ENCODE measurements around the gene ACR.
A peak's percentile ranks its signal among the peaks of the same experiment; 100 is the strongest.

Gene ACR

DNA sequence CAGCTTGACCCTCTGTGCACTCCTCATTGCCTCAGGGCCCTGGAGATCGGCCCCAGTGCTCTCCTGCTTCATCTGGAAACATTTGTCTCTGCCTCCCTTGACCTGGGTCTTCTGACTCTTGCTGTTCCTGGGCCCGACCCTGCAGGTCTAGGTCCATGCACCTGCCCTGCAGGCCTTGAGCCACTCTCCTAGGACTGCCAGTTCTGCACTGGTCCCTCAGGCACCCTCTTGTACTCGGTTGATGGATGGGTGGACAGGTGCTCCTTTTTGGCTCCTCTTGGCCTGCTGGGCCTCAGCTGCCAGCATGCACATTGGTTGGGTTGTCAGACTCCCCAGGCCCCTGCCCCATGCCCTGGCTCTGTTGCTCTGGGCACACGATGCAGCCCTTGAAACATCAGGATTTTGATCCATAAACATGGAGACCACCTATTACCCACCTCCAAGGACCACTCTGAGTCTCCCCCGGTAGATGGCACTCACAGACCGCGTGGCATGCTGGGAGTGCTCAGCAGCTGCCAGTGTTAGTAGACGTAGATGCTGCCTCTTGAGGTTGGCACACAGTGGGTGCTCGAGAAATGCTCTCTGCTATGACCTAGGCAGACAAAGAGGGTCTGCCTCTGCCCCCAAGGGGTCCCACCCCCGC is 20.2 kb upstream of the ACR start:
- DNase-seq: no peak

DNA sequence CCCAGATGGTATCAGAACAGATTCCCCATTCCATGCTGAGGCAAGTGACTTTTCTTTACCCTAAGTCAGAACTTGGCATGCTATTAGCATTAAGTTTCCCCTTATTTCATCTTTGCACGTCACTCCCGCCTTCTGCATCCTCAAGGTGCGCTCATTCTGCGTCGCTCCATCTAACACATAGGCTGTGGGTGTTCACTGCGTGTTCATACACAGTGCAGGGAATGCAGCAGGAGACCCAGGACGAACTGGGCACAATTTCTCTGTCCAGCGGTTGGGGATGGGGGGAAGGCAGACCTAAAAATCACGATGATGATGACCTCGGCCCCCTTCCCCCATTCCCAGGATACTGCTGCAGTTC is 19.7 kb upstream of the ACR start:
- no peak for DNase-seq

DNA sequence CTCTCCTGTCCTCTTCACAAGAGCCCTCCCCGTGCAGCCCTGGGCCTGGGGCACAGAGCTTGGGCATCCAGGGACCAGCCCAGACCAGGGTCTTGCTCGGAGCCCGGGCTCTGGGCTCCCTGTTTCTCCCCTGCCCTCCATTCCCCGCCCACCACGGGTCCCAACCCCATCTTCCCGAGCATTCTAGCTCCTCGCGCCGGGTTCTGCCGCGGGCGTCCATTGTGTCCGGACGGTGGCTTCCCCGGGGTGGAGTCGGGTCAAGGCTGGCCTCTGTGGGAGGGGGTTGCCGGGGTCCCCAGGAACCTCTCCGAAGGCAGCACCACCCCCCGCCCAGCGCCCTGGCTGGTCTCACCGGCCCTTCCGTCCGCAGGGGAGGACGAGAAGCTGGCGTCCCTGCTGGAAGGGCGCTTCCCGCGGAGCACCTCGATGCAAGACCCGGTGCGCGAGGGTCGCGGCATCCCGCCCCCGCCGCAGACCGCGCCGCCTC is 18.1 kb upstream of the ACR start:
- DNase-seq: no peak

DNA sequence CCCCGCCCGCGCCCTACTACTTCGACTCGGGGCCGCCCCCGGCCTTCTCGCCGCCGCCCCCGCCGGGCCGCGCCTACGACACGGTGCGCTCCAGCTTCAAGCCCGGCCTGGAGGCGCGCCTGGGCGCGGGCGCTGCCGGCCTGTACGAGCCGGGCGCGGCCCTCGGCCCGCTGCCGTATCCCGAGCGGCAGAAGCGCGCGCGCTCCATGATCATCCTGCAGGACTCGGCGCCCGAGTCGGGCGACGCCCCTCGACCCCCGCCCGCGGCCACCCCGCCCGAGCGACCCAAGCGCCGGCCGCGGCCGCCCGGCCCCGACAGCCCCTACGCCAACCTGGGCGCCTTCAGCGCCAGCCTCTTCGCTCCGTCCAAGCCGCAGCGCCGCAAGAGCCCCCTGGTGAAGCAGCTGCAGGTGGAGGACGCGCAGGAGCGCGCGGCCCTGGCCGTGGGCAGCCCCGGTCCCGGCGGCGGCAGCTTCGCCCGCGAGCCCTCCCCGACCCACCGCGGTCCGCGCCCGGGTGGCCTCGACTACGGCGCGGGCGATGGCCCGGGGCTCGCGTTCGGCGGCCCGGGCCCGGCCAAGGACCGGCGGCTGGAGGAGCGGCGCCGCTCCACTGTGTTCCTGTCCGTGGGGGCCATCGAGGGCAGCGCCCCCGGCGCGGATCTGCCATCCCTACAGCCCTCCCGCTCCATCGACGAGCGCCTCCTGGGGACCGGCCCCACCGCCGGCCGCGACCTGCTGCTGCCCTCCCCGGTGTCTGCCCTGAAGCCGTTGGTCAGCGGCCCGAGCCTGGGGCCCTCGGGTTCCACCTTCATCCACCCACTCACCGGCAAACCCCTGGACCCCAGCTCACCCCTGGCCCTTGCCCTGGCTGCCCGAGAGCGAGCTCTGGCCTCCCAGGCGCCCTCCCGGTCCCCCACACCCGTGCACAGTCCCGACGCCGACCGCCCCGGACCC is 17.4 kb upstream of the ACR start:
- no peak for DNase-seq

DNA sequence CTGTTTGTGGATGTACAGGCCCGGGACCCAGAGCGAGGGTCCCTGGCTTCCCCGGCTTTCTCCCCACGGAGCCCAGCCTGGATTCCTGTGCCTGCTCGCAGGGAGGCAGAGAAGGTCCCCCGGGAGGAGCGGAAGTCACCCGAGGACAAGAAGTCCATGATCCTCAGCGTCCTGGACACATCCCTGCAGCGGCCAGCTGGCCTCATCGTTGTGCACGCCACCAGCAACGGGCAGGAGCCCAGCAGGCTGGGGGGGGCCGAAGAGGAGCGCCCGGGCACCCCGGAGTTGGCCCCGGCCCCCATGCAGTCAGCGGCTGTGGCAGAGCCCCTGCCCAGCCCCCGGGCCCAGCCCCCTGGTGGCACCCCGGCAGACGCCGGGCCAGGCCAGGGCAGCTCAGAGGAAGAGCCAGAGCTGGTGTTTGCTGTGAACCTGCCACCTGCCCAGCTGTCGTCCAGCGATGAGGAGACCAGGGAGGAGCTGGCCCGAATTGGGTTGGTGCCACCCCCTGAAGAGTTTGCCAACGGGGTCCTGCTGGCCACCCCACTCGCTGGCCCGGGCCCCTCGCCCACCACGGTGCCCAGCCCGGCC is 16.7 kb upstream of the ACR start:
- no peak for DNase-seq

DNA sequence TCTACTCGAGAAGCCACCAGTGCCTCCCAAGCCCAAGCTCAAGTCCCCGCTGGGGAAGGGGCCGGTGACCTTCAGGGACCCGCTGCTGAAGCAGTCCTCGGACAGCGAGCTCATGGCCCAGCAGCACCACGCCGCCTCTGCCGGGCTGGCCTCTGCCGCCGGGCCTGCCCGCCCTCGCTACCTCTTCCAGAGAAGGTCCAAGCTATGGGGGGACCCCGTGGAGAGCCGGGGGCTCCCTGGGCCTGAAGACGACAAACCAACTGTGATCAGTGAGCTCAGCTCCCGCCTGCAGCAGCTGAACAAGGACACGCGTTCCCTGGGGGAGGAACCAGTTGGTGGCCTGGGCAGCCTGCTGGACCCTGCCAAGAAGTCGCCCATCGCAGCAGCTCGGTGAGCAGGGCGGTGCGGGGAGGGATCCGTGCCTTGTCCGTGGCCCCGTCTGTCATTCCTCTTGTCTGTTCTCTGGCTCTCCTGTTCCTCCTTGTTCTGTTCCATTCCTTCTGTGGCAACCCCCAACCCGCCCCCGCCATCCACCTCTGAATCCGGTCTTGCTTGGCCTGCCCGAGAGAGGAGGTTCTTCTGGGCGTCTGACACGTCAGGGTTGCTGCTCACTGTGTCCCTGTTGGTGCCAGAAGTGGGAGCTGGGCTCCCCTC is 15.8 kb upstream of the ACR start:
- no peak for DNase-seq

DNA sequence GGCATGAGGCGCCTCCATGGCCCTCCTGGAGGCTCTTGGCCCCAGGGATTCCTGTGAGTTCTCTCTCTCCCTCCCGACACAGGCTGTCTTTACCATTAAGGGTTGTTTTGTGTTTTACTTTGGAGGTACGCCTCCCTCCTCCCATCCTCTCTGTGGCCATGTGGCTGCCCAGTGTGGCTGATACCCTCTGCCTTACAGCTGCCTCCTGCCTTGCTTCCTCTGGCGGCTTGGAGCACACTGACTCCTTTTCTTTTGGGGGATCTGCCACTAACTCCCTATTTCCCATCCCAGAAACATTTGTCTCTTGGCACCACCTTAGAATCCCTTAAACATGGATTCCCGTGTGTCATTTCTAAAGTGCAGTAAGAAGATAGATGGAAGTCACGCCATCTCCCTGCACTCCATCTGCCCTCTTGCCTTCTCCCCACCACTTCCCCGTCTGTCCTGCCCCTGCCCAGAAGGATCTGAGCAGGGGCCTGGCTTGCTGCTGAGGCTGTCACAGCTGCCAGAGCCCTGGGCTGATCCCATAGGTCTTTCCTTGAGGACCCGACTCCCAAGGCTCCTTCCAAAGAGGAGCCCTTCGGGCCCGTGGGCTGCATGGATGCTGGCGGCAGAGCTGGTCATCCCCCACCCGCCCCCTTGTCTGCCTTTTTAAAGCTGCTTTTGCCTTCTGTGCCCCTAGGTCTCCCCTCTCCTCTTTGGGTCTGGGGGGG is 15.1 kb upstream of the ACR start:
- DNase-seq: no peak

DNA sequence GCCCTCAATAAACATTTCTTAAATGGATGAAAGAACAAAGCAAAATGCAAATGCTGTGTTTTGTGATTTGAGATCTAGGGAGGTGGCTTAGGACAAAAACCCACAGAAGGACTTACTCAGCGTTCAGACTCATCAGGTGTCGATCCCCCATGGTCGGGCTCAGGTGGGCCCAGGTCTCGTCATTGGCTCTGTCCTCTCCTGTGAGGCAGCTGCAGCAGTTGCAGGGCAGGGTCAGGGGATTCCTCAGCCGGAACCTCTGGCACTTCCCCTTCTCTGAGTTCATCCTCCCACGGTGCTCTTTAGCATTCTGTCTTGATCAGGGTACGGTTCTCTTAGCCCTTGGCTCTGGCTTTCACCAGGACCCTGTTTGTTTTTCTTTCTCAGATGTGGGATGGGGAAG is 14.0 kb upstream of the ACR start:
- DNase-seq: no peak

DNA sequence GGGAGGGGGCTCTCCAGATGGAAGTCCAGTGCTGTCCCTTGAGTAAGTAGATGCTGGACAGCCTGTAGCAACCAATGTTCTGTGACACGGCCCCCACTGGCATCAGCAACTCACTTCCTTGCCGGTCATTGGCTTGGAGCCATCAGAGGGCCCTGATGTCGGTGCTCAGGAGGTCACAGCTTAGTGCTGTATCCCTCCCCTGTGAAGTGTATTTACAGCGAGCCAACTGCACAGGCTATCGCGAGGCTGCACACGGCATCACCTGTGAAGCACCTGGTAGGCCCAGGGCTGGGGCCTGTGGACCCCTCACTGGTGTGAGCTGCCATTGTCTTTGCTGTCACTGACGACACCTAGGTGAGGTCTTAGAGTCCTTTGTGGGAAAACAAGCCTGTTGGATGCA is 13.4 kb upstream of the ACR start:
- no peak for DNase-seq

DNA sequence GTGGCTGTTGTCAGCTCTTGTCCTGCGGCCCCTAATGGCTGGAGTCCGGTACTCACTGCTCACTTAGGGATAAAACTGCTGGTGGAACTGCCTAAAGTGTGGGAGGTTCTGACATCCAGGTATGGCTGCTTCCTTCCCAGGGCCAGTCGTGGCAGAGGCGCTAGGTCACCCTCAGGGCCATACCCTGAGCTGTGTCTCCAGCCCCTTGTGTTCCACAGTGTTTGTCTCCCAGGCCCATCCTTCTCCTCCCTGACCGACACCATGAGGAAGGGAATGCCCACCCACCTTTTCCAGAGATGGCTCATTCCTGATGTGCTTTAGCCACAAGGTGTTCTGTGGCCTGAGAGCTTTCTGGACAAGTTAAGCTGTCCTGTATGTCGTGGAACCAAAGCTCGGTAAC is 12.4 kb upstream of the ACR start:
- DNase-seq: no peak

DNA sequence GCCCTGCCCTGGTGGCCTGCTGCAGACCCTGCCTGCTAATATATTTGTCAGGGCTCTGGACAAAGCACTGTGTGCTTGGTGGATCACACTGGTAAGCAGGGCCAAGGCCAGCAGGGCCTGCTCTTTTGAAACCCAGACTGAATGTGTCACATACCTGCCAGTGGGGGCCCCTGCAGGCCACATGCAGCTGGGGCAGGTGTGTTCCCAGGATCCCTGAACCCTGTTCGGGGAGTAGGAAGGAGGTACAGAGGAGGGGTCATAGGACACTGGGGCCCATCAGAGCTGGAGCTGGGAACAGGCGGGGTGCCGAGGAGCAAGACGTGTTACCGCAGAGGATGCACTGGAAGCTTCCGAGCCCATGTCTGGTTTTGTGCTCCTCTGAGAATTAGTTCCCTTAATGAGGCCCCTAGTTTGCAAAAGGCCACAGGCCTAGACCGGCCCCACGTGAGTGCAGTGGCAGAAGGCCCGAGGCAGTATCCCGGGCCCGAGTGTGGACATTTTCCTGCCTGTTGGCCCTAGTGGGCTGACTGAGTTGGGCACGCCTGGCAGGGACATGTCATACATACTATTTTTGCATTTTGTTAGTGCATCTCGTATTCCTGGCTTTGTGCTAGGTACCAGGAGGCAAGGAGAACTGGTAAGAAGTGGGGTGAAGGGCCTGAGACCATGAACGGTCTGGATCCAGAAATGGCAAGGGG is 11.2 kb upstream of the ACR start:
- no peak for DNase-seq

DNA sequence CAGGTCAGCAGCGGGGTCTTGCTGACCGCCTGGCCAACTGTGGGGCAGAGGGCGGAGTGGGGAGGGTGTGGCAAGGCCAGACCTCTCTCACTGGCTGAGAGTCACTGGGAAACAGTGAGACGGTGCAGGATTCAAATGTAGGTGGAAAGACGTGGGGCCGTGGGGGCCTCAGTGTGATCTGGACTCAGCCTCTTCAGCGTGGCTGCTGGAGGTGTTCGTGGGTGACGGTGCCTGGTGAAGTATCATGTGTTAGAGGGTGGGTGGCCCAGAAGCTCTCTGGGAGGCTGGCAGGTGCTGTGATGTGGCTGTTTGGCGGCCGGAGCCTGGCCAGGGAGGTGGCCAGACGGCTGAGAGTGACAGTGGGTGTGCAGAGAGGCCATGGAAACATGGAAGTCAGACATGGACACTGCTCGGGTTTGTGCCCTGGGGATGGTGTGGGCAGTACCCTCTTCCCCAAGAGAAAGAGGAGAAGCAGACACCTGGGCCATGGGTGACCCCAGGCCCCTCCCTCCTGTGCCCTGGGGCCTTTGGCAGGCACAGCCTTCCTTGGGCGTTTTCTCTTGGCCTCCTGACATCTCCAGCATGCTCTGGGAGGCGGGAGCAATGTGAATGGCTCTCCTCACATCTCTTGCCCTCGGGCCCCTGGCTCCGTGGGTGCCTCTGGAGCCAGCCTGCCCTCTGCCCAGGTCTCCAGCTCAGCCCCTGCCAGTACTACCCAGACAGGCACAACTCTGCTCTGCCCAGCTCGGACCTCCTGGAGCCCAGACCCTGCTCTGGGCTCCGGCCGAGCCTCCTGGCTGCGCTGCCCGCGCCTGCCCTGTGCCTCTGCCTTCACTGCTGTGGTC is 10.1 kb upstream of the ACR start:
- no peak for DNase-seq

DNA sequence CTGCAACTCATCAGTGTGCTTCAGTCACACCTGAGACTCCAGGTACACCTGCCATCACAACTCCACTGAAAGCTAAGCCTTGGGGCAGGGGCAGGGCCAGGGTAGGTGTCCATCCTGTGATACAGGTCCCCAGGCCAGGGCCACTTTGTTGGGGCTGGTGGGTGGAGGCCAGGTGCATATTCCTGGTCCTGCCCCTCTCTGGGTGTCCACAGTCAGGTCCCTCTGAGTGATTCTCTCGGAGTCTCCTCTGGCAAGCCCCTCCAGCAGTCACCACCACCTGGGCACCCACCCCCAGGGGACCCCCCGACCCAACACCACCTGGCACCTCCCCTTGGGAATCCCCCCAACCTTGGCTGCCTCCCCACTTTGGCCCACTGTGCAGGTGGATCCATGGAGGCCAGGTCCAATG is 9.5 kb upstream of the ACR start:
- DNase-seq: no peak

DNA sequence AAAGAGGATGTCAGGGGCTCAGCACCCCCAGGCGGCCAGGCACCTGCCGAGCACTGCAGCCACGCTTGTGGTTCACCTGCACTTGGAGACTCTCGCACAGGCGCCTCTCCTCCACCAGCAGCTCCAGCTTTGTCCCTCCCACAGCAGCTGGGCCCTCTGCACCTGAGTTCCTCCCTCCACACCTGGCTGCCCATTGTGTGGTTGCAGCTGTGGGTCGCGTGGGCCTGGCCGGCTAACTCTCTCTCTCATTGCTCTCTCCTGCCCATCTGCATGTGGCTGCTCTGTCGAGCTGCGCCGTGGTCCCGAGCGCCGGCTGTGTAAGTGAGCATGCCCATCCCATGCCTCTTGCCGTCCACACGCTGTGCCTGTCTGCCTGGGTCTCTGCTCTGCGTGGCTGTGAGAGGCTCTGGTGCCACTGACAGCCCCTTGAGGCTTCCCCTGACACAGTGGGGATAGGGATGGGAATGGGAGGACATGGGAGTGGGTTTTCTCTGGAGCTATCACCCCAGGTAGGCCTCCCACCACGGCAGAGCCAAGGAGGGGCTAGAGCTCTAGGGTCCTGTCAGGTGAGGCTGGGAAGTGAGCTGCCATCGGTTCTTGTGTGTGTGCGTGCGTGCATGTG is 8.5 kb upstream of the ACR start:
- DNase-seq: peak; percentile 76

DNA sequence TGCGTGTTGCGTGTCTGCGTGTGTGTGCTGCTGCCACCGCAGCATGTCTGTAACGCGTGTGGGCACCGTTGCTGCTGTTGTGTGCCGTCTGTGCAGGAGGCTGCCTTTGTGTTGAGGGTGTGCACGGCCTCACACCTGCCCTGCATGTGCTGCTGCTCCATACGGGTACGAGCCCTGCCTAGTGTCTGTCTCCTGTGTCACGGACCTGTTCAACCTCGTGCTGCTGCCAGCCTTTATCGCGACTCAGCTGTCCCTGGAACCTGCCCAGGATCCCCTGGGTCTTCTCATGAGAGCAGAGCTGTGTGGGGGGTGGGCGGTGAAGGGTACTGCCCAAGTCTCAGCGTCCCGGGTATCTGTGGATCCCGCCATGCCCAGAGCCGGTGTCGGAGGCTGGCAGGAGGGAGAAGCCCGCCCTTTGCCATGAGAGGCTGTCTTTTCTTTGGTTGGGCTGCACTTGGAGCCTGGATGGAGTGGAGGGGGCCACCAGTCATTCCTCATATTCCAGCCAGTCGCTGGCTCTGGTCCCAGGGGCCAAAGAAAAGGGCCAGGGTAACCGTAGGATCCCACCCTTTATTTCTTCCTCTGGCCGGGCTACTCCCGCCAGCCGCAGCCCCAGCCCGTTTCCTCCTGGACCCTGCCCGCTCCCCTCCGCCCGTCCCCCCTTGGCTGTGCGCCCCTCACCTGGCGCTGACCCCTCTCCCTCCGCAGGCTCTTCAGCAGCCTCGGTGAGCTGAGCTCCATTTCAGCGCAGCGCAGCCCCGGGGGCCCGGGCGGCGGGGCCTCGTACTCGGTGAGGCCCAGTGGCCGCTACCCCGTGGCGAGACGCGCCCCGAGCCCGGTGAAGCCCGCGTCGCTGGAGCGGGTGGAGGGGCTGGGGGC is 7.8 kb upstream of the ACR start:
- no peak for DNase-seq

DNA sequence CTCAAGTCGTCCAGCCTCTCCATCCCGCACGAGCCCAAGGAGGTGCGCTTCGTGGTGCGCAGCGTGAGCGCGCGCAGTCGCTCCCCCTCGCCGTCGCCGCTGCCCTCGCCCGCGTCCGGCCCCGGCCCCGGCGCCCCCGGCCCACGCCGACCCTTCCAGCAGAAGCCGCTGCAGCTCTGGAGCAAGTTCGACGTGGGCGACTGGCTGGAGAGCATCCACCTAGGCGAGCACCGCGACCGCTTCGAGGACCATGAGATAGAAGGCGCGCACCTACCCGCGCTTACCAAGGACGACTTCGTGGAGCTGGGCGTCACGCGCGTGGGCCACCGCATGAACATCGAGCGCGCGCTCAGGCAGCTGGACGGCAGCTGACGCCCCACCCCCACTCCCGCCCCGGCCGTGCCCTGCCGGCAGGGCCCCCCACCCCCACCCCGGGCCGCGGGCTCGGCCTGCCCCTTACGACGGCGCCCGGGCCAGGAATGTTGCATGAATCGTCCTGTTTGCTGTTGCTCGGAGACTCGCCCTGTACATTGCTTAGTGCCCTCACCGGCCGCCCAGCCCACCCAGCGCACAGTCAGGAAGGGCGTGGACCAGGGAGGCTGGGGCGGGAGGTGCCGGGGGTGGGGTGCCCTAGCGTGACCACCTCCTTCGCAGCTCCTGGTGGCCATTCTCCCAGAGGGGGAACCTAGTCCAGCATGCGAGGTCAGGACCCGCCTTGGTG is 6.9 kb upstream of the ACR start:
- no peak for DNase-seq

DNA sequence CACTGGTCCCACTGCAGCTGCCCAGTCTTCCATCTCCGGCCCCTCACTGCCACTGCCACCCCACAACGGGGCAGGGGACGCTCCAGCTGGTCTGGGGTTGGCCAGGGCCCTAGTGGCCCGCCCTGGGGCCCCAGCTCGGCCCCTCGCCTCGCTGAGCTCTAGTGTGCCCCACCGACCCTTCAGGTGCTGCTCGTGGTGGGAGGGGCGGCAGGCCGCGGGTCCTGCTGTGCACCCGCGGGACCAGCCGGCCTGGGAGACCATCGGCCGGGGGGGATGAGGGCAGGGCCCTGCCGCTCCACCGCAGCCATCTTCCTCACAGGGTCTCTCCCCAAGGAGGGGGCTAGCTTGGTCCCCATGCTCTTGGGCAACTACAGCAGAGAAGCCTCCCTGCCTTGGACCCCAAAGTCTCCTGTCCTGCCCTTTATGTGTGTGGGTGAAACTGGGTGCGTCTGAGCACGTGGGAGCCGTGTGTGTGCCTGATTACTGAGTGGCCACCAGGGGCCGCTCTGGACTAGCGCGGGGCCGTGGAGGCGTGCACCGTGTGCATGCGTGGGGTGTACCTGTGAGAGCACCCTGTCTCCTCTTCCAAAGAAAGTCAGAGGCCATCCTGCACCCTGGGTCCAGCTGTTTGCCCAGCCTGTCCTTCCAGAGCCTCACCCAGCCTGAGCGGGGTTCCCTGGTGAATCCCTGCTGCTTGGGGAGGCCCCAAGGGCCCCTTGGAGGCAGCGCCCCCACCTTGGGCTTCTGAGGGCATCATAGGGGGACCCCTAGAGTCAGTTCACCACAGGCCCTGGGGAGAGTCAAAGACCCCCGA is 6.0 kb upstream of the ACR start:
- peak; percentile 36 for DNase-seq

DNA sequence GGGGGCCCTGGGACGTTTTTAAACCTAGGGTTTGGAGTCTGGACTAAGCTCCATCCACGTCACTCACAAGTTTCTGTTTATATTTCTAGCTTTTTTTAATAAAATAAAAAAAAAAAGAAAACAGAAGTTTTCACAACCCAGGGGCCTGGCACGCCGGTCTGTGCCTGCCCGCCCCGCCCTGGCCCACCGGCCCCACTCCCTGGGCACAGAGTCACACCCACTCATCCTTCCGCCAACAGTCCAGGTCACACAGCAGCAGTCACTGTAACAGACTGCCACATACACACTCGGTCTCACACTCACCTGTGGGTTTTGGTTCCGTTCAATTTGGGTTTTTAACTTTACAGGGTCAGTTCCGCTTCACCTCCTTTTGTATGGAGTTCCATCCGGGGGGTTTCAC is 5.3 kb upstream of the ACR start:
- no peak for DNase-seq
